Central memory CD8-positive, alpha-beta T cell (primary cell): ENCODE data around the gene IFI30.

ENCODE experiments used
- ATAC-seq: fragments of 150-1000 bp; cut with Tn5 transposase; replicated peaks from 2 replicates; pipeline ENCODE4 v1.10.0; 2022; ENCODE audit warnings: mild to moderate bottlenecking, moderate FRiP score, moderate number of reproducible peaks; ENCODE audit not compliant: poor library complexity, severe bottlenecking; ENCODE audit errors: extremely low read depth
- DNase-seq, 2 donors: peaks; one replicate each; pipeline ENCODE4 v3.0.0; 2021; ENCODE audit warnings: low spot score in 2 of 2
- H3K27ac Mint-ChIP-seq: one replicate; pipeline ENCODE4 v1.8.0; 2022; ENCODE audit warnings: low read depth, mild to moderate bottlenecking, moderate library complexity, mixed read lengths
- H3K27me3 Mint-ChIP-seq: one replicate; pipeline ENCODE4 v1.8.0; 2022; ENCODE audit warnings: mixed read lengths
- H3K36me3 Mint-ChIP-seq: one replicate; pipeline ENCODE4 v1.8.0; 2022; ENCODE audit warnings: mild to moderate bottlenecking, moderate library complexity, mixed read lengths; ENCODE audit not compliant: insufficient read depth
- H3K4me1 Mint-ChIP-seq: one replicate; pipeline ENCODE4 v1.8.0; 2022; ENCODE audit warnings: mixed read lengths
- H3K4me3 Mint-ChIP-seq: one replicate; pipeline ENCODE4 v1.8.0; 2022; ENCODE audit warnings: mild to moderate bottlenecking, moderate library complexity, mixed read lengths
- H3K9me3 Mint-ChIP-seq: one replicate; pipeline ENCODE4 v1.8.0; 2022; ENCODE audit warnings: mixed read lengths

The IFI30 gene

DNA sequence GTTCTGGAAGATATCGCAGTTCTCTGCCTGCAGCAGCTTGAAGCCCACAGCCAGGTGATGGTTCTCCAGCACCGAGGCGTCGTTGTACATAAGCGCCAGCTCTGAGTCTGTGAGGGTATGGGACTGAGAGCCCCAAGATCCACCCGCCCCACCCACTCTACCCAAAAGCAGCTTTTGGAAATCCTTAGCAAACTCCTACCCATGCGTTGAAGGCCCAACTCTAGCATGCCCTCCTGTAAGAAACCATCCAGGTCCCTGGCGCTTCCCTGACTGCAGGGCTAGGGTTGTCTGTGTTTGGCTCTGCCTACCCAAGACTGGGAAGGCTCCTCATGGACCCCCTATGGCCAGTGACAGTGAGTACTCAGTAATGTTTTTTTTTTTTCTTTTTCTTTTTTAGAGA is 43.2 kb downstream of the IFI30 start:
- Mint-ChIP-seq H3K27ac (no peak overlapping the region), H3K36me3 (peaks cover 3% of the 10 kb centered on the region), H3K27me3 (peaks cover 25% of the 10 kb centered on the region), H3K4me1 (peaks cover 11% of the 10 kb centered on the region), H3K4me3 (no peak overlapping the region), H3K9me3 (no peaks in the 10 kb centered on the region)
- DNase-seq = no peak
- no peak for ATAC-seq

DNA sequence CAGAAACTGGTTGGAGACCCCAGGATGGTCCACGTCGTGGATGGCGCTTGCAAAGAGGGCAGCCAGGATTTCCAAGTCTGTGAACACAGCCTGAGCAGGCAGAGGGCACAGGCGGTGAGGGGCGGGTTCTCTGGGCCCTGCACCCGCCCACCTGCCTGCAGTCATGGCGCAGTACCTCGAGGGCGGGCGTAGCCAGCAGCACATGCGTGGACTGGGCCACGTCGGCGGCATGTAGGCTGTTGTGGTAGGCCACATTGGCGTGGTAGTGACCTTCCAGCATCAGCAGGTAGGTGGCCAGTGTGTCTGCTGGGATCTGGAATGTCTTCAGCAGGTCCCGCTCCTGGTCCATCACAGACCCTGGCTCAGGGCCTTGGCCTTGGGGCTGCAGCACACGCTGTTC is 44.5 kb downstream of the IFI30 start:
- H3K27ac Mint-ChIP-seq = no peak overlapping the region
- no peak overlapping the region for H3K4me3 Mint-ChIP-seq
- peaks cover 3% of the 10 kb centered on the region for H3K36me3 Mint-ChIP-seq
- peaks cover 11% of the 10 kb centered on the region for H3K4me1 Mint-ChIP-seq
- no peak for DNase-seq
- H3K27me3 Mint-ChIP-seq = peaks cover 37% of the 10 kb centered on the region
- no peaks in the 10 kb centered on the region for H3K9me3 Mint-ChIP-seq
- ATAC-seq = no peak

DNA sequence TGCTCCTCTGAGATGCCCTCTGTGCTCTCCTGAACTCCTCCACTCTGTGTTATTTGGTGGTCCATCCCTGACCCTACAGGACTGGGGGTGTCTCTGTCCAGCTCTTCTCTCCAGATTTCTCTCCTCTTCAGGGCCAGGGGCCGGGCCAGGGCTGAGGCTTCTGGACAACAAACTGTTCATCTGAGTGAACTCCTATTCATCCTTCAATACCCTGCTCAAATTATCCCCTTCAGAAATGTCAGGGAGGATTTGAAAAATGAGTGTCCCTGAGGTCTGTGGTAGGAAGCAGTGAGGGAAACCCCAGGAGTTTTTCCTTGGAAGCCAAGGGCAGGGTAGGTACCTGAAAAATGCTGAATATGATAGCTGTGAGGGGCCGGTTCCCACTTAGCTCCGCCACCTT is 45.0 kb downstream of the IFI30 start:
- no peak overlapping the region for H3K4me3 Mint-ChIP-seq
- peaks cover 11% of the 10 kb centered on the region for H3K4me1 Mint-ChIP-seq
- no peak overlapping the region for H3K27ac Mint-ChIP-seq

DNA sequence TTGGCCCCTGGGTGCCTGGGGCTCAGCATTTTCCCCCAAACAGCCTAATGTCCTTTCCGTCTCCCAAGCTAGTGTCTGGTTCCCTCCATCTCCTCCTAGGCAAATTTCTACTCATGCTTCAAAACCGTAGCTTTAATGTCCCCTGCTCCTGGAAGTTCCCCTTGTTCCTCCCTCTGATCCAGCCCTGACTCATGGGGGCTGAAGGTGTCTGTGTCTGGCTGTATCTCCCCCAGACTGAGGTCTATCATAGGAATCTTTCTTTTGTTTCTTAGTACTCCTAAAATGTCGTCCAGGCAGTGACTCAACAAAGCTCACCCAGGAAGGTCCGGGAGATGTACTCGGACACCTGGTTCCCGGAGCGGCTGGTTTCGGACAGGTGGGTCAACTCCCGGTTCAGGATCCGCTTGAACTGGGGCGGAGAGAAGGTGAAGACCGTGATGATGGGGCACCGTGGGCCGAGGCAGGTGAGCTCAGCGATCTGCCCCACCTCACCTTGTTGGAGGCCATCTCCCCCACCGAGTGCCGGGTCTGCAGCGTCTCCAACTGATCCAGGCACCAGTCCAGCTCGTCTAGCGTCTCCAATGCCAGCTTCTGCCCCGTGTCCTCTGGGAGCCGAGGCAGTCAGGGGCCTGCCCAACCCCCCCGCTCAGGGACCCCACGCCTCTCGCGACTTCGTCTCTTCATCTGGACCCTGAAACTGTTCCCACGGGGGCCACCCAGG is 46.5 kb downstream of the IFI30 start:
- DNase-seq (no peak), ATAC-seq (no peak)
- Mint-ChIP-seq H3K36me3 (peaks cover 5% of the 10 kb centered on the region), H3K27ac (peak overlapping the region; percentile 29), H3K4me3 (no peak overlapping the region), H3K4me1 (peaks cover 24% of the 10 kb centered on the region), H3K9me3 (no peaks in the 10 kb centered on the region), H3K27me3 (peaks cover 56% of the 10 kb centered on the region)

More for the DNA sequence above, 45.0 kb downstream of the IFI30 start:
- peaks cover 41% of the 10 kb centered on the region for H3K27me3 Mint-ChIP-seq
- H3K36me3 Mint-ChIP-seq = peaks cover 4% of the 10 kb centered on the region
- no peak for DNase-seq
- no peak for ATAC-seq
- no peaks in the 10 kb centered on the region for H3K9me3 Mint-ChIP-seq

DNA sequence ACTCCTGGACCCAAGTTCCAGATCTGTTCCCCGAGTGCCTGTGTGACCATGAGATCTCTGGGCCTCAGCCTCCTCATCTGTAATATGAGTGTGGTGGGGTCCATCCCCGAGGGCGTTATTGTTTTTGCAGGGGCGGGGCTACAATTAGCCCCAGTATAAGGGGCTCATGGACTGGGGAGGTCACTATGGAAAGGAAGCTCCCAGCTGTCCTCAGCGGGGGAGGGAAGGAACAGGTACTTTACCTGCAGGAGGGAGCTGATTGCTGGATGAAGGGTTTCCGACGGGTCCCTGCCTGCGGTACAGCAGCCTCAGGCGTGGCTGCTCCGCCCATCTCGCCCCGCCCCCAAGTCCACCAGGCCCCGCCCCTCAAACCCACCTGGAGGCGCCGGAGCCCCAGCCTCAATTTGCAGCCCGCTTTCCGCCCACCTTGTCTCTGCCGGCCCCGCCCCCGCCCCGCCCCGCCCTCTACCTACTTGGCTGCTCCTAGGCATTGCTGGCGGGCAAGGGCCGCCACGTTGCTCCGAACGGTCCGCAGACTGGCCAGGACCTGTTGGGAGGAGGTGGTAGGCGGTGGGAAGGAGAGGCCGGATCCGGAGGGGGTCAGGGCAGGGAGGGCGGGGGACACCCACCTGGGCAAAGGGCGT is 47.1 kb downstream of the IFI30 start:
- Mint-ChIP-seq H3K36me3 (peaks cover 5% of the 10 kb centered on the region), H3K9me3 (no peaks in the 10 kb centered on the region), H3K27ac (no peak overlapping the region), H3K4me3 (no peak overlapping the region), H3K4me1 (peaks cover 24% of the 10 kb centered on the region), H3K27me3 (peaks cover 63% of the 10 kb centered on the region)
- no peak for ATAC-seq
- DNase-seq = no peak

DNA sequence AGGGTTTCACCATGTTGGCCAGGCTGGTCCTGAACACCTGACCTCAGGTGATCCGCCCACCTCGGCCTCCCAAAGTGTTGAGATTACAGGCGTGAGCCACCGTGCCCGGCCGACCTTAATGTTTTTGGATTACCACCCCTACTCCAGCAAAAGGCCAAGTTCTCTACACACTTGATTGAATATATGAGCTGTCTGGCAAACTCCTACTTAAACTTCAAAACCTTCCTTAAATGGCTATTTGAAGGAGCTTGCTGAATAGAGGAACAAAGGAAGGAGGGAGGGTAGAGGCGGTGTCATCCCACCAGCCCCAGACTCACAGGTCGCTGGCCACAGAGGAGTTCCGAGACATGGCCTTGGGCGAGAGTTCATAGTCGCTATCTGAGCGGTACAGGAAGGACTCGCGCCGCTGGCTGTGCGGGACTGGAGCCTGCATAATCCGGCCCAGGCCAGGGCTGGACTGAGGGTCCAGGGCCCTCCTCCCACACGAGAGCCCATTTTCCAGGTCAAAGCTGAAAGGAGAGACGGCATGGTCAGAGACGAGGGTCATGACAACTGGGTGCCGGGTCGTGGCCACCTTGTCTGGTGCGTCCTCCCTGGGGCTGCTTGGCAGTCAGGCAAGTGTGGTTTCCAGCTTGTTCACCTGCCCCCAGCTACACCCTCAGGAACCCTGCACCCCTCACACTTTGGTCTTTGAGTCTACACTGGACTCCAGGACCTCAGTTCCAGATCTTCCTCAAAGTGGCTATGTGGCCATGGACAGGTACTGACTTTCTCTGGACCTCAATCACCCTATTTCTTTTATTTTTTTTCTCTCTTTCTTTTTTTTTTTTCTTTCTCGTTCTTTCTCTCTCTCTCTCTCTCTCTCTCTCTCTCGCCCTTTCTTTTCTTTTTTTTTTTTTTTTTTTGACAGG is 48.5 kb downstream of the IFI30 start:
- Mint-ChIP-seq H3K27ac (peak overlapping the region; percentile 79), H3K27me3 (peaks cover 76% of the 10 kb centered on the region), H3K9me3 (no peaks in the 10 kb centered on the region), H3K4me3 (no peak overlapping the region), H3K4me1 (peaks cover 24% of the 10 kb centered on the region), H3K36me3 (peaks cover 6% of the 10 kb centered on the region)
- ATAC-seq = no peak
- DNase-seq = no peak

DNA sequence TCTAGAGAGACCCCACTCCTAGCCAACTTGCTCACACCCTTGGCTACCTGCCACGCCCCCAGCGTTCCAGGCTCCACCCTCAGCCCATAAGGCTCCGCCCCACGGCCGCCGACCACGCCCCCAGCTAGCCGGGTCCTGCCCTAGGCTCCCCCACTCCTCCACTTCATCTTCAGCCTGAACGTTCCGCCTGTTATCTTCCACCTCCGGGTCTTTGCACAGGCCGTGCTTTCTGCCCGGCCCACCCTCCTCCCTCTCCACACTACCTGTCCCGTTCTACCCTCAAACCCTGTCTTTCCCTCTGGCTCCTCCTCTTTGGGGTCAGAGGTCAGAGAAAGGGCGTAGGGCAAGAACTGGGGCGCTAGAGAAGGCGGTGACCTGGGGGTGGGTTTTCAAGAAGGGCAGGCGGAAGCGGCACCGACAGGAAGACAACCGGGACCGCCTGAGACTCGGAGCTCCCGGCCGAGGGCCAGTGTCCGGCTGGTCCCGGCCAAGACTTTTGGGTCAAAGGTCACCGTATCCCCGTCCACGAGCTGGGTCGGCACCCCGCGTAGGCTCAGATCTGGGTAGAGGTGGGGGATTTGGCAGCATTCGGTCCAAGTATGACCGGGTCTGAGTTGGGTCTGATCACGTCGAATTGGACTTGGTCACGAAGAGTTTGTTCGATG is 50.4 kb downstream of the IFI30 start:
- no peak for DNase-seq
- Mint-ChIP-seq H3K36me3 (peaks cover 6% of the 10 kb centered on the region), H3K4me1 (peaks cover 24% of the 10 kb centered on the region), H3K4me3 (peak overlapping the region; percentile 79), H3K9me3 (no peaks in the 10 kb centered on the region), H3K27me3 (peaks cover 88% of the 10 kb centered on the region), H3K27ac (peak overlapping the region; percentile 76)
- no peak for ATAC-seq

DNA sequence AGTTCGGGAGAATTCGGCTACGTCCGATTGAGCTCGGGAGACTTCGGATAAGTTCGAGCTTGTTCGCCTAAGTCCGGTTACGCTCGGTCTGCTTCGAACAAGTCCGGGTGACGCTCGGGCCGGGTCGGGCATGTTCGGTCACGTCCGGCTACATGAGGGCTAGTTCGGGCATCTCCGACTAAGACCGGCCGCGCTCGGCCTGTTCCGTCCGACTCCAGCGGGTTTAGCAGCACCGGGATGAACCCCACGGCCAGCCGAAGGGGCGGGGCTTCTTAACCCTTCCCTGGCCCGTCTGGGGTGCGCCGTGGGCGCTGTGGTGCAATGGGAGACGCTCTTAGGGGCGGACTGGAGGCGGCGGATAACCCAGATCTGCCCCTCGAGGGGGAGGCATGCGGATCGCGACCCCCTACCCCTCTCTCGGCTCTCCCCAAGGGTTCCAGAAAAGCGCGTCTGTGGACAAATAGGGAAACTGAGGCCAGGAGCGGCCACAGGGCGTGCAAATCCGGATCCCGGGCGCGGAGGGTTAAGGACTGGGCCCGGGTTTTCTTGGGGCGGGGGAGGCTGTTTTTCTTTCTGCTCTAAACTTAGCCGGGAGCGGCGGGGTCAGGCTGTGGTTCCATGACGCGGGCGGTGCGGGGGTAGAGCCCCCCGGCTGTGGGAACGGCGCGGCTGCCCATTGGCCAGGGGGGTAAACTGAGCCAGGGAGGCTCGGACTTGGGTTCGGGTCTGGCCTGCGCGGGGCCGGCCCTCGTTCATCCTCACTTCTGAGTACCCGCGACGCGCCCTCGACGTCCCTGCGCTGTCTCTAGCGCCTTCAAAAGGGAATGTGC is 51.1 kb downstream of the IFI30 start:
- Mint-ChIP-seq H3K27me3 (peaks cover 89% of the 10 kb centered on the region), H3K9me3 (no peaks in the 10 kb centered on the region), H3K27ac (peak overlapping the region; percentile 76), H3K36me3 (peaks cover 6% of the 10 kb centered on the region), H3K4me1 (peaks cover 22% of the 10 kb centered on the region), H3K4me3 (peak overlapping the region; percentile 79)
- ATAC-seq (peak; percentile 80), DNase-seq (peak; percentile 65 to 69)

DNA sequence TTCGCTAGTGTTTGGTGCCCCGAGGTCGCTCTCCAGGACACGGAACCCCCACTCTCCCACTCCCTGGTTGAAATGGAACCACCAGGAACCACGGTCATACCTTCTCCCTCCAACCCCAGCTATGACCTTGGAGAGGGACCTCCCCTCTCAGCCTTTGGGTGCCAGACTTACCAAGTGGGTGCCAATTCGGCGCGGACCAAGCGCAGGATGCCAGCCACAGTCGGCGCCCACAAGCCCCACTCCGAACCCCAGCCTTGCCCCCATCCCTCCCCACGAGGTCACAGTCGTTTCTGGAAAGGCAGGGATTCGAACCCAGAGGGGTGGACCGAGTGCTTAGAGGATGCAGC is 51.7 kb downstream of the IFI30 start:
- Mint-ChIP-seq H3K9me3 (no peaks in the 10 kb centered on the region), H3K27ac (no peak overlapping the region), H3K4me1 (peaks cover 19% of the 10 kb centered on the region), H3K36me3 (peaks cover 6% of the 10 kb centered on the region), H3K4me3 (peak overlapping the region; percentile 79), H3K27me3 (peaks cover 89% of the 10 kb centered on the region)
- no peak for ATAC-seq
- no peak for DNase-seq

DNA sequence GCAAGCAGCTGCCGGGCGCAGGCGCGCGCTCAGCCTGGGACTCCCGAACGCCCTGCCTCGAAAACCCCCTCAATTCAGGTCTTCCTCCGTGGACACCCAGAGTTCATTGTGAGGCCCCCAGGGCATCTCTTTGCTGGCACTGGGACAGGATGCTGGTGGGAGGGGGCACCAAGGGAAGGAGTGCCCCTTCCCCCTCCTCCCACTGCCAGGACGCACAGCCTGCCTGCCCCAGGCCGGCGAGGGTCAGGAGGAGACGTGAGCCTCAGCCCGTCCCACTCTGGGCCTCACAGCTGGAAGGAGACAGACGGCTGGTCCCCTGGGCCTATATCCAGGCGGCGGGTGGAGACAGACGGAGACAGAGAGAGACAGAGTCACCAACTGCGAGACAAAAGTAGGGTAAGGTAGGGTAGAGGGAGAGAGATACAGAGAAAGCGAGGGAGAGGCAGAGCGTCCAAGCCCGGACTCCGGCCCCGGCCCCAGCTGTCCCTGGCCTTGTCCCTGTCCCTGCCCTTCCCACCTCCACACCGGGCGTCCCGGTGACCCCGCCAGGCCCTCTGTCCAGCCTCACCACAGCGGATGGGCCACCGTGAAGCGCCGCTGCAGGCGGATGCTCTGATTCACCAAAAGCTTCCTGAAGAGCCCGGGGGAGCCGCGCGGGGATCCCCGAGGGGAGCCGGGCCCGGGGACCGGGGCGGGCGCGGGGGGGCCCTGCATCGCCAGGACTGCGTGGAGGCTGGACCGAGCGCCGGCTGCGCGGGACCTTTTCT is 52.3 kb downstream of the IFI30 start, which contains the start of gene PDE4C:
Gene PDE4C (minus strand): TSS at position 737 of the 767 bp plus-strand sequence. CDS start 23 bp downstream, at position 714.
- Mint-ChIP-seq H3K27ac (no peak within 1 kb of the TSS), H3K27me3 (peaks cover 89% of the 10 kb centered on the region), H3K4me1 (peaks cover 19% of the 10 kb centered on the region), H3K4me3 (peak within 1 kb of the TSS; percentile 79), H3K36me3 (peaks cover 4% of the 10 kb centered on the region), H3K9me3 (no peaks in the 10 kb centered on the region)
- DNase-seq (no peak), ATAC-seq (no peak)
